Measurements from ENCODE around the gene RAP2B.
"Not testable (repeated sequence)": the region's sequence is repeated elsewhere in the genome, so short reads cannot be mapped to it uniquely, and the experiment has no call there.

The RAP2B gene

DNA sequence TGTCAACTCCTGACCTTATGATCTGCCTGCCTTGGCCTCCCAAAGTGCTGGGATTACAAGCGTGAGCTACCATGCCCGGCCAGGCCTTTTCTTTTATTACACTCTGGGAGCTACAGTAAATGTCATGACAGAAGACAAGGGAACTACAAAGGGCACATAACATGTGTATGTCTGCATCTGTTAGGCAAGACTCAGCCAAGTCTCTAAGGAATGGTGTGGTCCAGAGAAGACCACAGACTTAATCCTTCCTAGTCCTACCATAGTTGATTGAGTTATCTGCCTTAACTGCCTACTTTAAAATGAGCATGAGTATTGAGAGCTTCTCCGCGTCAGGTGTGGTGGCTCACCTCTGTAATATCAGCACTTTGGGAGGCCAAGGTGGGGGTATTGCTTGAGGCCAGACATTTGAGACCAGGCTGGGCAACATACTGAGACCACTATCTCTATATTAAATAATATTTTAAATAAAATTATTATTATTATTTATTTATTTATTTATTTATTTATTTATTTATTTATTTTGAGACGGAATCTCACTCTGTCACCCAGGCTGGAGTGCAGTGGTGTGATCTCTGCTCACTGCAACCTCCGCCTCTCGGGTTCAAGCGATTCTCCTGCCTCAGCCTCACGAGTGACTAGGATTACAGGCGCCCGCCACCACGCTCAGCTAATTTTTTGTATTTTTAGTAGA is 31.9 kb downstream of the RAP2B start:
- DNase-seq, result not testable (repeated sequence)

DNA sequence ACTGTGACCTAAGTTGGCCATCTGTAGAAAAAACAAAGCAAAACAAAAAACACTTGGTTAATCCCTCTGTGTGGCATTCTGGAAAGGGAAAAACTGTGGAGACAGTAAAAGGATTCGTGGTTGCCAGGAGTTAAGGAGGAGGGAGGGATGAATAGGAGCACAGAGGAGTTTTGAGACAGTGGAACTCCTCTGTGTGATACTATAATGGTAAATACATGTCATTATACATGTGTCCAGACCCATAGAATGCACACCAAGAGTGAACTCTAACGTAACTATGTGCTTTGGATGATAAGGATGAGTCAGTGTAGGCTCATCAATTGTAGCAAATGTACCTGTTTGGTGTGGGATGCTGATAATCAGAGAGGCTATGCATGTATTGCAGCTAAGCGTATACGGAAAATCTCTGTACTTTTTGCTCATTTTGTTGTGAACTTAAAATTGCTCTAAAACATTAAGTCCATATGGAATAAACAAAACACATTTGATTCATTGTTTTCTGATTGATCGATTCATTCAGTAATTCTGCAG is 33.4 kb downstream of the RAP2B start:
- no peak for DNase-seq

GRCh38 chr3:153209596-153209995 is 47.6 kb downstream of the RAP2B start:
- no peak for DNase-seq

DNA sequence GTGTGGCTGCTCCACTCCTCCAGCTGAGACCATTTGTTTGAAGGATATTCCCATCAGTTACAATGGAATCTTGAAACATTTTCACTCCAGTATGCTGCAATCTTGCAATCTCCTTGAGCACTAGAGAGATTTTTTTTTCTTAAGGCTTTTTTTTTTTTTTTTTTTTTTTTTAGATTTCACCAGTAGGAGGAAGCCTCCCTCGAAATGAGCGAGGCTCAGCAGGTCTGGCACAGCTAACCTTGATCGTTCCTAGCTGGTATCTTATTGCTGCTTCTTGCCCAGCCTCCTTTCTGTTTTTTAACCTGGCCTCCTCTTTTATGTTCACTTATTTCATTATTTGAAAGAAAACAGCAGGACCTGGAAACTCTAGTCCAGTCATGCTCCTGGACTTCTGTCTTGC is 48.1 kb downstream of the RAP2B start:
- no peak for DNase-seq

- DNase-seq, result no peak
Measured at GRCh38 chr3:153210660-153211059, 48.6 kb downstream of the RAP2B start.

GRCh38 chr3:153215497-153215896 is 53.5 kb downstream of the RAP2B start:
- DNase-seq, result no peak

GRCh38 chr3:153215966-153216365 is 53.9 kb downstream of the RAP2B start:
- no peak for DNase-seq

DNA sequence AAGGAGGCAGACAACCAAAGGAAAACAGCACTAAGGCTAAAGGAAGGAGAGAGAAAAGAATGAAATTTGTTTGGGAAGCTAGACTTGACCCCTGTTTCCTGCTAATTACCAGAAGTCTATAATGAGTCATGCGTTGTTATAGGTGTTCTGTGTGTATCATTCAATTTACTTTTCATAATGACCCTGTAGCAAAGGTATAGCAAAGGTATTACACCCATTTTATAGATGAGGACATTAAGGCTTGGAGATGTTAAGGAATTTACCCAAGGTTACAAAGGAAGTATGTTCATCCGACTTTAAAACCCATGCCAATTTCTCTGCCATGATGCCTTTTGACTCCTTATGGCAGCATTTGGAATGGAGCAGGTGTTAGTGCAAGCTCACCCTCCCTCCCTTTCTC is 54.9 kb downstream of the RAP2B start:
- DNase-seq, result no peak

- no peak for DNase-seq
Measured at GRCh38 chr3:153219146-153219545, 57.1 kb downstream of the RAP2B start.
